Tibial nerve (tissue), 4 donors: Measurements from ENCODE around the gene SPTAN1. TPM values are rescaled to one million over a fixed set of nuclear protein-coding genes. Genes with fewer than 3 reads are reported as not detected.

ENCODE experiments used
- DNase-seq, 2 donors: peaks; one replicate each; pipeline ENCODE4 v3.0.0-alpha.2; 2019; ENCODE audit warnings: low spot score in 2 of 2
- H3K27ac ChIP-seq, 4 donors: fragments of 200-600 bp; sonication (generic) in 3 of 4; one replicate each; pipeline ENCODE4 v1.5.1; 2017 to 2019; ENCODE audit warnings: mild to moderate bottlenecking in 1 of 4
- H3K27me3 ChIP-seq, 2 donors: fragments of 200-600 bp; sonication (generic) in 1 of 2; one replicate each; pipeline versions ENCODE4 v1.5.1 to v1.6.0; 2017 to 2019
- H3K36me3 ChIP-seq, 3 donors: fragments of 200-600 bp; sonication (generic); one replicate each; pipeline ENCODE4 v1.5.1; 2018 to 2019
- H3K4me1 ChIP-seq, 4 donors: fragments of 200-600 bp; sonication (generic) in 3 of 4; one replicate each; pipeline ENCODE4 v1.5.1; 2017 to 2019
- H3K4me3 ChIP-seq, 4 donors: fragments of 200-600 bp; sonication (generic) in 3 of 4; one replicate each; pipeline ENCODE4 v1.5.1; 2017 to 2019; ENCODE audit warnings: mild to moderate bottlenecking in 1 of 4, moderate library complexity in 1 of 4
- H3K9me3 ChIP-seq, 4 donors: fragments of 200-600 bp; sonication (generic) in 3 of 4; one replicate each; pipeline ENCODE4 v1.5.1; 2017 to 2019
- EP300 ChIP-seq, 2 donors: sonication (generic); formaldehyde crosslinking; IDR thresholded peaks; one replicate each; pipeline ENCODE4 v1.6.1; 2017; ENCODE audit warnings: antibody characterized with exemption in 2 of 2, mild to moderate bottlenecking in 1 of 2
- POLR2A ChIP-seq, 2 donors: fragments of 450-650 bp; IDR thresholded peaks; one replicate each; pipeline ENCODE4 v1.6.1; 2017; ENCODE audit warnings: antibody characterized with exemption in 2 of 2, mild to moderate bottlenecking in 2 of 2, moderate library complexity in 2 of 2
- WGBS, 2 donors: methylation state at CpG; one replicate each; pipeline ENCODE4 v1.1.5; 2018; 5-methylcytosine and 5-hydroxymethylcytosine counted together
- total RNA-seq, 4 donors: library from RNA; depleted of rRNA; stranded (reverse); fragments of >200 nt; gene quantifications; one replicate each; pipeline ENCODE4 v1.1.0, GENCODE V29; 2016
- TF ChIP-seq, protein P1 (sequence below), 5 experiments: fragments of 200-600 bp in 3 of 5; fragments of 450-650 bp in 2 of 5; sonication (generic) in 3 of 5; IDR thresholded peaks; one replicate each; pipeline ENCODE4 v1.5.1; 2016 to 2019; ENCODE audit warnings: antibody characterized with exemption in 5 of 5, mild to moderate bottlenecking in 3 of 5, moderate library complexity in 2 of 5

SPTAN1 gene
- total RNA-seq, 4 donors from 2014 or later: 491 to 540 (median 508) TPM

DNA sequence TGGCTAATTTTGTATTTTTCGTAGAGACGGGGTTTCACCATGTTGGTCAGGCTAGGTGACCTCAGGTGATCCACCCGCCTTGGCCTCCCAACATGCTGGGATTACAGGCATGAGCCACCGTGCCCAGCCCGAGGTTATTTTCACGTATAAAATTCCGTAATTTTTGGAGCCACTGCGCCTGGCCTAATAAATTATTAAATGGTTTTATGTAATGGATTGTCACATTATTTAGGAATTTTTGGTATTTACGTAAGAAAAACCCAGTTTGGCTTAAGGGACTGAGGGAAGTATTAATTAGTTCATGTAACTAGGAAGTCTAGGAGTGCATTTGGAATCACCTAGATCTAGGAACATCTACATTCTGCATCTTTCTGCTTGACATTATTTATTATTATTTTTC is 39.6 kb upstream of the SPTAN1 start:
- no peak for DNase-seq
- TF ChIP-seq POLR2A (IDR thresholded peaks at IDR 0.05): no peak
- no peak for TF ChIP-seq EP300 (IDR thresholded peaks at IDR 0.05)
- TF ChIP-seq, protein P1, sequence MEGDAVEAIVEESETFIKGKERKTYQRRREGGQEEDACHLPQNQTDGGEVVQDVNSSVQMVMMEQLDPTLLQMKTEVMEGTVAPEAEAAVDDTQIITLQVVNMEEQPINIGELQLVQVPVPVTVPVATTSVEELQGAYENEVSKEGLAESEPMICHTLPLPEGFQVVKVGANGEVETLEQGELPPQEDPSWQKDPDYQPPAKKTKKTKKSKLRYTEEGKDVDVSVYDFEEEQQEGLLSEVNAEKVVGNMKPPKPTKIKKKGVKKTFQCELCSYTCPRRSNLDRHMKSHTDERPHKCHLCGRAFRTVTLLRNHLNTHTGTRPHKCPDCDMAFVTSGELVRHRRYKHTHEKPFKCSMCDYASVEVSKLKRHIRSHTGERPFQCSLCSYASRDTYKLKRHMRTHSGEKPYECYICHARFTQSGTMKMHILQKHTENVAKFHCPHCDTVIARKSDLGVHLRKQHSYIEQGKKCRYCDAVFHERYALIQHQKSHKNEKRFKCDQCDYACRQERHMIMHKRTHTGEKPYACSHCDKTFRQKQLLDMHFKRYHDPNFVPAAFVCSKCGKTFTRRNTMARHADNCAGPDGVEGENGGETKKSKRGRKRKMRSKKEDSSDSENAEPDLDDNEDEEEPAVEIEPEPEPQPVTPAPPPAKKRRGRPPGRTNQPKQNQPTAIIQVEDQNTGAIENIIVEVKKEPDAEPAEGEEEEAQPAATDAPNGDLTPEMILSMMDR (IDR thresholded peaks at IDR 0.05): no peak
- Histone ChIP-seq H3K9me3 (no peaks in the 10 kb centered on the region), H3K27ac (no peak overlapping the region), H3K4me3 (no peak overlapping the region), H3K36me3 (peaks cover 0 to 90% (median 26%) of the 10 kb centered on the region in 3 donors), H3K27me3 (no peaks in the 10 kb centered on the region), H3K4me1 (no peaks in the 10 kb centered on the region)
- 96% methylated on average over 9 of the region's 9 CpGs for WGBS, 2 donors

DNA sequence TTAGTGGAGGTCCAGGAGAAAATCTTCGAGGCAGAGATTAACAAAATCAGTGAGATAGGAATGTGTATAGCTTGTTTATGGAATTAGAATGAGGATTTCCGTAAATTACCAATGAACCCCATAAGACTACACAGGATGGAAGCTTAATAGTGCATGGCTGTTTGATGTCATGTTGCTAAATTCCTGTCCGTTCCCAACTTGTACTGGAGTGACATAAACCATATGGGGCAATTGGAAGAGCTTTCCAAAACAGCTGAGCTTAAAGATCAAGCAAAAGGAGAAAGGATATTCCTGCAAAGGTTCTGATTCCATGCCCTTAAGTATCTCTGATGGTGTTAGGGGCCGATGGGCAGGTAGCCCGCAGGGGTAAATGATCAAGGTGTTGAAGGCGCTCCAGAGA is 30.4 kb upstream of the SPTAN1 start:
- Histone ChIP-seq H3K4me3 (no peak overlapping the region), H3K9me3 (no peaks in the 10 kb centered on the region), H3K27me3 (no peaks in the 10 kb centered on the region), H3K4me1 (peaks cover 0 to 8% (median 0%) of the 10 kb centered on the region in 4 donors), H3K27ac (no peak overlapping the region), H3K36me3 (peaks cover 5 to 95% (median 27%) of the 10 kb centered on the region in 3 donors)
- WGBS, 2 donors: 95% methylated on average over 6 of the region's 6 CpGs
- no peak for DNase-seq
- TF ChIP-seq EP300 (IDR thresholded peaks at IDR 0.05): no peak
- TF ChIP-seq, protein P1 (IDR thresholded peaks at IDR 0.05): no peak

DNA sequence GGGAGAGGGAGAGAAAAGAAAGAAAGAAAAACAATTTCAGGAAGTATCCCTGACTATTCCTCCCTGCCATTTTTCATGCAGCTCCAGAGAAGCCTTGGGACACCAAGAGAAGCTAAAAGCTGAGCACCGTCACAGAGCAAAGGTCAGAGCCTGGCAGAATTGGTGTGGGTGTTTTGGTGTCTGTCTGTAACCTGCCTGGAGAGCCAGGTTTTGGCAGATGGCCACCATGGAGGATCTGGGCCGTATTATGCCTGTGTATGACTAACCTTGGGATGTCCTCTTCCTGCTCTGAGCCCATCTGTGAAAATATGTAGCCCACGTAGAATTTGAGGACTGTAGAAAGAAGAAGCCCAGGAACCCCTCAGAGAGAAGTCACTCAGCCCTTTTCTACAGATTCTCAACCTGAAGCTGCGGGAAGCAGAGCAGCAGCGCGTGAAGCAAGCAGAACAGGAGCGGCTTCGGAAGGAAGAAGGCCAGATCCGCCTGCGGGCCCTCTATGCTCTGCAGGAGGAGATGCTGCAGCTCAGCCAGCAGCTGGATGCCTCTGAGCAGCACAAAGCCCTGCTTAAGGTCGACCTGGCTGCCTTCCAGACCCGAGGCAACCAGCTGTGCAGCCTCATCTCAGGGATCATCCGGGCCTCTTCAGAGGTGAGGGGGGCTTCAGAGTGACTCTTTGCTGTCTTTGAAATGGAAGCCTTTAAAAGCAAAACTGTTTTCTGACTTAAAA is 29.0 kb upstream of the SPTAN1 start:
- no peaks in the 10 kb centered on the region for H3K9me3 ChIP-seq
- H3K27ac ChIP-seq: peak overlapping the region in 1 of 4 donors; percentile 20
- H3K4me1 ChIP-seq: peaks cover 0 to 8% (median 0%) of the 10 kb centered on the region in 4 donors
- peaks cover 5 to 95% (median 35%) of the 10 kb centered on the region in 3 donors for H3K36me3 ChIP-seq
- peak in 1 of 2 donors; percentile 19 for DNase-seq
- TF ChIP-seq, protein P1 (IDR thresholded peaks at IDR 0.05): no peak
- TF ChIP-seq POLR2A (IDR thresholded peaks at IDR 0.05) (no peak), EP300 (IDR thresholded peaks at IDR 0.05) (no peak)
- H3K4me3 ChIP-seq: no peak overlapping the region
- H3K27me3 ChIP-seq: no peaks in the 10 kb centered on the region
- WGBS, 2 donors: 36 to 48% methylated on average over 13 of the region's 13 CpGs

DNA sequence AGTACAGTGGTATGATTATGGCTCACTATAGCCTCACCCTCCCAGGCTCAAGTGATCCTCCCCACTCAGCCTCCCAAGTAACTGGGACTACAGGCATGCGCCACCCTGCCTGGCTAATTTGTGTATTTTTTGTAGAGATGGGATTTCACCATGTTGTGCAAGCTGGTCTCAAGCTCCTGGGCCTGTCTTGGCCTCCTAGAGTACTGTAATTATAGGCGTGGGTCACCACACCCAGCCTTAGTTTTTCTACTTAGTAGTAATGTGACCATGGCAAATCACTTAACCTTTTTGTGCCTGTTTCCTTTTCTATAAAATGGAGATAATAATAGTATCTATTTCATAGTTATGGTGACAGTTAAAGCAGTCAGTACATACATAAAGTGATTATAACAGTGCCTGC is 25.7 kb upstream of the SPTAN1 start:
- H3K9me3 ChIP-seq: no peaks in the 10 kb centered on the region
- H3K36me3 ChIP-seq: peaks cover 5 to 99% (median 55%) of the 10 kb centered on the region in 3 donors
- H3K27ac ChIP-seq: no peak overlapping the region
- 89% methylated on average over 2 of the region's 2 CpGs for WGBS, 2 donors
- no peak overlapping the region for H3K4me3 ChIP-seq
- DNase-seq: no peak
- TF ChIP-seq EP300 (IDR thresholded peaks at IDR 0.05) (no peak), POLR2A (IDR thresholded peaks at IDR 0.05) (no peak)
- TF ChIP-seq, protein P1 (IDR thresholded peaks at IDR 0.05): no peak
- H3K4me1 ChIP-seq: peaks cover 0 to 8% (median 0%) of the 10 kb centered on the region in 4 donors
- no peaks in the 10 kb centered on the region for H3K27me3 ChIP-seq

DNA sequence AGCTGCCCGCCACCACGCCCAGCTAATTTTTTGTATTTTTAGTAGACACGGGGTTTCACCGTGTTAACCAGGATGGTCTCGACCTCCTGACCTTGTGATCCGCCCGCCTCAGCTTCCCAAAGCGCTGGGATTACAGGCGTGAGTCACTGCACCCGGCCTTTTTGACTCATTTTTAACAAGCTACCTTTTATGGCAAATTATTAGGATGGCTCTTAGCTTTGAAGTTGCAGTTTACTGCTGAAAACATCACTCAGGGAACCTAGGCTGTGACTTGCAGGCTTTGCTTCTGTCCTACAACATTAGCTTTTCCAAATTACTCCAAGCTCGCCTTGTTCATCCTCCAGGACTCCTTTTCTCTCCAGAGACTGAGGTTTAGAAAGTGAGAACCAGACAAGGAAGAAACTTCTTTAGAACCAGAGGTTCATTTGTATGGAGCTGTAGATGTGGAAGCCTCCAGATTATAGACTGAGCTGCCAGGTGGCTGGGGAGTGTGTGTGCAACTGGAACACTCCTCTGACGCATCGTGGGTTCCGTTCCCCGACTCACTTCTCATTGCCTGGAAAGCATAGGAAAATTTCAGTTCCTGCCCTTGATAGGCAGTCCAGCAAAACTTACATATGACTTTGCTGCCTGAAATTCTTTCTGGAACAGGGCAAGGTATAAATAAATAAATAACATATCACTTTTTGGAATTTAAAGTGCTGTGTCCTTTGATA is 23.8 kb upstream of the SPTAN1 start:
- Histone ChIP-seq H3K4me3 (no peak overlapping the region), H3K4me1 (peaks cover 0 to 1% (median 0%) of the 10 kb centered on the region in 4 donors), H3K36me3 (peaks cover 3 to 99% (median 56%) of the 10 kb centered on the region in 3 donors), H3K27me3 (no peaks in the 10 kb centered on the region), H3K9me3 (no peaks in the 10 kb centered on the region), H3K27ac (no peak overlapping the region)
- TF ChIP-seq EP300 (IDR thresholded peaks at IDR 0.05): no peak
- TF ChIP-seq POLR2A (IDR thresholded peaks at IDR 0.05): no peak
- TF ChIP-seq, protein P1 (IDR thresholded peaks at IDR 0.05): no peak
- WGBS, 2 donors: 85 to 89% methylated on average over 15 of the region's 15 CpGs
- no peak for DNase-seq
